Measurements from ENCODE around the gene ZNF618. TPM values are rescaled to one million over a fixed set of nuclear protein-coding genes. Genes with fewer than 3 reads are reported as not detected.

ZNF618 gene, protein sequence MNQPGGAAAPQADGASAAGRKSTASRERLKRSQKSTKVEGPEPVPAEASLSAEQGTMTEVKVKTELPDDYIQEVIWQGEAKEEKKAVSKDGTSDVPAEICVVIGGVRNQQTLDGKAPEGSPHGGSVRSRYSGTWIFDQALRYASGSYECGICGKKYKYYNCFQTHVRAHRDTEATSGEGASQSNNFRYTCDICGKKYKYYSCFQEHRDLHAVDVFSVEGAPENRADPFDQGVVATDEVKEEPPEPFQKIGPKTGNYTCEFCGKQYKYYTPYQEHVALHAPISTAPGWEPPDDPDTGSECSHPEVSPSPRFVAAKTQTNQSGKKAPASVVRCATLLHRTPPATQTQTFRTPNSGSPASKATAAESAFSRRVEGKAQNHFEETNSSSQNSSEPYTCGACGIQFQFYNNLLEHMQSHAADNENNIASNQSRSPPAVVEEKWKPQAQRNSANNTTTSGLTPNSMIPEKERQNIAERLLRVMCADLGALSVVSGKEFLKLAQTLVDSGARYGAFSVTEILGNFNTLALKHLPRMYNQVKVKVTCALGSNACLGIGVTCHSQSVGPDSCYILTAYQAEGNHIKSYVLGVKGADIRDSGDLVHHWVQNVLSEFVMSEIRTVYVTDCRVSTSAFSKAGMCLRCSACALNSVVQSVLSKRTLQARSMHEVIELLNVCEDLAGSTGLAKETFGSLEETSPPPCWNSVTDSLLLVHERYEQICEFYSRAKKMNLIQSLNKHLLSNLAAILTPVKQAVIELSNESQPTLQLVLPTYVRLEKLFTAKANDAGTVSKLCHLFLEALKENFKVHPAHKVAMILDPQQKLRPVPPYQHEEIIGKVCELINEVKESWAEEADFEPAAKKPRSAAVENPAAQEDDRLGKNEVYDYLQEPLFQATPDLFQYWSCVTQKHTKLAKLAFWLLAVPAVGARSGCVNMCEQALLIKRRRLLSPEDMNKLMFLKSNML
- 1 to 10 TPM; 3.1 to 3.3 TPM for total RNA-seq

DNA sequence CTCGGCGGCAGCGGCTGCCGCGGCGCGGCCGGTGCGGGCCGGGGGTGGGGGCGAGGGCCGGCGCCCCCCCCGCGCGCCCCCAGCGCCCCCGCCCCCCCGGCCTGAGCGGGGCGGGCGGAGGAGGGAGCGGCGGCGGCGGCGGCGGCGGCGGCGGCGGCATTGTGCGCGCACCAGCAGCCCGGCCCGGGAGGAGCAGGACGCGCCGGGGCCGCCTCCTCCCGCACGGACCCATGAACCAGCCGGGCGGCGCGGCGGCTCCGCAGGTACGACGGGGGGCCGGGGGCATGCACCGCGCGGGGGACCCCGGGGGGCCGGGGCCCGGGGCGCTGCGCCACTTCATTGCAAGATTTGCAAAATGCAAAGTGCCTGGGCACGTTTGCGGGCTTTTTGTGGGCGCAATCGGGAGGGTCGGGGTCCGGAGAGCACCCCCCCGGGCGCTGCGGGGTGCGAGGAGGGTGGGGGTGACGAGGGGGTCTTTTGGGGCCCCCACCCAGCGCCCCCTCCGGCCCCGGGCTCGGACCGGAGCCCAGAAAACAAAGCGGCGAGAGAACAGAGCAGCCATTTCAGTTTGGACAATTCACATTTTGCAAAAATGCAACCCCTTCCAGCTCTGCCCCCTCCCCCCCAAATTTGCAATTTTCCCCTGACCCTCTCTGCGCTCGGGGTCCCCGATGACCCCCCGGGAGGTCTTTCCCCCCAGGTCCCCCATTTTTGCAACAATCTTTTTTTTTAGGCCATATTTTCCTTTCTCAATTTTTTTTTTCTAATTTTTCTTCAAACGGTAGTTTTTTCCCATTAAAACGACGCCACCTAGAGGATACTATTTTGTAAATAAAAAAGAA is at the start of gene ZNF618:
Gene ZNF618, plus strand, starts transcription at position 159 of the 842 bp plus-strand sequence. Its CDS starts 72 bp downstream, at position 231.
- H3K36me3 ChIP-seq: no peaks in the 10 kb centered on the region

DNA sequence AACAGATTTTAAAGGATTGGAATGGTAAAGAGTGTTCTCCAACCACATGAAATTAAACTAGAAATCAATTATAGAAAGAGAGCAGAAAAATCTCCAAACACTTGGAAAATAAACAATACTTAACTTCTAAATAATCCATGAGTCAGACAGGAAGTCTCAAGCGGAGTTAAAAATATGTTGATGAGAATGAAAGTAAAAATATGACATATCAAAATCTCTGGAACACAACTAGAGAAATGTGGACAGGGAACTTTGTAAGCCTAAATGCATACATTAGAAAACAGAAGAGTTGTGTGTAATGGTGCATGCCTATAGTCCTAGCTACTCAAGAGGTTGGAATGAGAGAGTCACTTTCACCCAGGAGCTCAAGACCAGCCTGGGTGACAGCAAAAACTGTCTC is 47.9 kb upstream of the ZNF618 start:
- intact Hi-C loops (cut with DNase I): no loop called here
- no peak overlapping the region for H3K4me3 ChIP-seq
- TF ChIP-seq, protein P1, sequence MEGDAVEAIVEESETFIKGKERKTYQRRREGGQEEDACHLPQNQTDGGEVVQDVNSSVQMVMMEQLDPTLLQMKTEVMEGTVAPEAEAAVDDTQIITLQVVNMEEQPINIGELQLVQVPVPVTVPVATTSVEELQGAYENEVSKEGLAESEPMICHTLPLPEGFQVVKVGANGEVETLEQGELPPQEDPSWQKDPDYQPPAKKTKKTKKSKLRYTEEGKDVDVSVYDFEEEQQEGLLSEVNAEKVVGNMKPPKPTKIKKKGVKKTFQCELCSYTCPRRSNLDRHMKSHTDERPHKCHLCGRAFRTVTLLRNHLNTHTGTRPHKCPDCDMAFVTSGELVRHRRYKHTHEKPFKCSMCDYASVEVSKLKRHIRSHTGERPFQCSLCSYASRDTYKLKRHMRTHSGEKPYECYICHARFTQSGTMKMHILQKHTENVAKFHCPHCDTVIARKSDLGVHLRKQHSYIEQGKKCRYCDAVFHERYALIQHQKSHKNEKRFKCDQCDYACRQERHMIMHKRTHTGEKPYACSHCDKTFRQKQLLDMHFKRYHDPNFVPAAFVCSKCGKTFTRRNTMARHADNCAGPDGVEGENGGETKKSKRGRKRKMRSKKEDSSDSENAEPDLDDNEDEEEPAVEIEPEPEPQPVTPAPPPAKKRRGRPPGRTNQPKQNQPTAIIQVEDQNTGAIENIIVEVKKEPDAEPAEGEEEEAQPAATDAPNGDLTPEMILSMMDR (IDR thresholded peaks at IDR 0.05): no peak
- DNase-seq: no peak
- H3K36me3 ChIP-seq: no peaks in the 10 kb centered on the region
- H3K9me3 ChIP-seq: no peaks in the 10 kb centered on the region
- H3K9ac ChIP-seq (ENCODE audit: low read depth in 2 of 2, low read length in 2 of 2): no peak overlapping the region
- H3K27me3 ChIP-seq: no peaks in the 10 kb centered on the region
- no peak overlapping the region for H3K27ac ChIP-seq
- no peaks in the 10 kb centered on the region for H3K4me1 ChIP-seq

More for the DNA sequence above, at the start of gene ZNF618:
- peak within 1 kb of the TSS; percentile 40 to 63 for H3K9ac ChIP-seq (ENCODE audit: low read depth in 2 of 2, low read length in 2 of 2)
- no peak for DNase-seq
- H3K9me3 ChIP-seq: no peaks in the 10 kb centered on the region
- H3K4me1 ChIP-seq: no peaks in the 10 kb centered on the region
- H3K27me3 ChIP-seq: no peaks in the 10 kb centered on the region
- peak within 1 kb of the TSS; percentile 75 for H3K4me3 ChIP-seq
- intact Hi-C loops (cut with DNase I): loop anchor here (5.0 kb wide), 1 partner anchor 69 kb away; no protein-coding TSS in a partner anchor
- TF ChIP-seq, protein P1 (IDR thresholded peaks at IDR 0.05): no peak
- no peak within 1 kb of the TSS for H3K27ac ChIP-seq

DNA sequence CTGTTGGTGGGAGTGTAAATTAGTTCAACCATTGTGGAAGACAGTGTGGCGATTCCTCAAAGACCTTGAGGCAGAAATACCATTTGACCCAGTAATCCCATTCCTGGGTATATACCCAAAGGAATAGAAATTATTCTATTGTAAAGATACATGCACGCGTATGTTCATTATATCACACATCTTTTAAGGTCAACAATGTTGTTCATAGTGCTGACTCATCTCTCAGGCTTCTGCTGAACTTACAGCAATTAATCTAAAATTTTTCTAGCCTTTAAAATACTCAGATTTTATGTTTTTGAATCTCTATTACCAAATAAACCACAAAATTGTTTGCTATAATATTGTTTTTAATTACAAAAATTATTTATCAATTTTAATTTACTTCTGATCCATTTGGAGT is 38.8 kb upstream of the ZNF618 start:
- DNase-seq: no peak
- TF ChIP-seq, protein P1 (IDR thresholded peaks at IDR 0.05): no peak
- intact Hi-C loops (cut with DNase I): no loop called here
- no peaks in the 10 kb centered on the region for H3K36me3 ChIP-seq
- no peaks in the 10 kb centered on the region for H3K27me3 ChIP-seq
- no peaks in the 10 kb centered on the region for H3K9me3 ChIP-seq
- H3K27ac ChIP-seq: no peak overlapping the region
- no peak overlapping the region for H3K9ac ChIP-seq (ENCODE audit: low read depth in 2 of 2, low read length in 2 of 2)
- no peaks in the 10 kb centered on the region for H3K4me1 ChIP-seq
- no peak overlapping the region for H3K4me3 ChIP-seq

DNA sequence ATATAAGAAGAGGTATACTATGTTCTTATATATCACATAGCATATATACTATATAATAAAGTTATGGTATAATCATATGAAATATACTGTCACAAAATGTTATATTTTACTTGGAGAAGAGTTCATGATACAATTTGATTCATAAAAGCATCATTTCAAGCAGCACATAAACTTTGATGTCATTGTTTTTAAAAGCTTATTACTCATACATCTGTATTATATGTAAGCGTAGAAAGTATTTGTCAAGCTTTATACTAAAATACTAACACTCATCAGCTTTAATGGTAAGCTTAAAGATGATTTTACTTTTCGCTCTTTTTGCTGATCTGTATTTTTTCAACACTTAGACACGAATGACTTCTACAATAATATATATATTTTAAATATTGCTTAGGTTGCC is 34.0 kb upstream of the ZNF618 start:
- no peak overlapping the region for H3K27ac ChIP-seq
- TF ChIP-seq, protein P1 (IDR thresholded peaks at IDR 0.05): no peak
- no peaks in the 10 kb centered on the region for H3K36me3 ChIP-seq
- no peak for DNase-seq
- H3K4me3 ChIP-seq: no peak overlapping the region
- H3K9me3 ChIP-seq: no peaks in the 10 kb centered on the region
- H3K9ac ChIP-seq (ENCODE audit: low read depth in 2 of 2, low read length in 2 of 2): no peak overlapping the region
- H3K27me3 ChIP-seq: no peaks in the 10 kb centered on the region
- H3K4me1 ChIP-seq: no peaks in the 10 kb centered on the region
- intact Hi-C loops (cut with DNase I): no loop called here

DNA sequence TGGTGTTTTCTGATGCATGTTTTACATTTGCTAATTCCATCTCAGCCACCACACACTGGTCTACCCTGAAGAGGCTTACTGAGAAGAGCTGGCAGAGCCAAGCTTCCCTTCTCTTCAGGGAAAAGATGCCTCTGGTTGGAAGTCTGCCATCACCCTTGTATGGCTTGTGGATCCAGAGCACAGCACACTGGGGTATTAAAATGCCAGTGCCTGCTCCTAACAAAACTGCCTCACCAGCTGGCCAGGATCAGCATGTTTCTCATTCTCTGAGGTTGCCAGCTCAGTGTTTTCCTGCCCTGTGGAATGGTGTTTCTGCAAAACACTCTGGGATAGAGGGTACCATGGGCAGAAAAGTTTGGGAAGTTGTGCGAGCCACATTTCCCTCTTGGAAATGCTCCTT is 31.6 kb upstream of the ZNF618 start:
- no peaks in the 10 kb centered on the region for H3K27me3 ChIP-seq
- intact Hi-C loops (cut with DNase I): no loop called here
- TF ChIP-seq, protein P1 (IDR thresholded peaks at IDR 0.05): no peak
- no peak for DNase-seq
- no peaks in the 10 kb centered on the region for H3K36me3 ChIP-seq
- H3K9me3 ChIP-seq: no peaks in the 10 kb centered on the region
- H3K27ac ChIP-seq: no peak overlapping the region
- H3K9ac ChIP-seq (ENCODE audit: low read depth in 2 of 2, low read length in 2 of 2): no peak overlapping the region
- no peaks in the 10 kb centered on the region for H3K4me1 ChIP-seq
- H3K4me3 ChIP-seq: no peak overlapping the region
